HepG2 (cell line): Measurements from ENCODE around the gene ZNF773. TPM values are rescaled to one million over a fixed set of nuclear protein-coding genes. Genes with fewer than 3 reads are reported as not detected.

Source experiments
- AHR ChIP-seq: IDR thresholded peaks from 2 replicates; pipeline ENCODE4 v1.6.1; 2018; ENCODE audit warnings: missing genetic modification reagents, missing compliant biosample characterization
- ASH2L ChIP-seq: fragments of 300-600, 200-600 bp; sonication (generic); IDR thresholded peaks from 2 replicates; pipeline ENCODE4 v1.7.0; 2017; ENCODE audit warnings: low read depth, mild to moderate bottlenecking, moderate library complexity, mixed read lengths, low read length; ENCODE audit not compliant: insufficient read length
- CERS6 ChIP-seq: sonication (generic); formaldehyde crosslinking; IDR thresholded peaks from 2 replicates; pipeline ENCODE4 v1.5.0; 2020; ENCODE audit warnings: missing genetic modification reagents
- KIAA2018 ChIP-seq: sonication (generic); formaldehyde crosslinking; IDR thresholded peaks from 2 replicates; pipeline ENCODE4 v1.5.0; 2020; ENCODE audit warnings: mild to moderate bottlenecking, missing genetic modification reagents, borderline replicate concordance
- SIX4 ChIP-seq: sonication (generic); formaldehyde crosslinking; IDR thresholded peaks from 2 replicates; pipeline ENCODE4 v1.4.0; 2020; ENCODE audit warnings: missing genetic modification reagents
- ZBTB1 ChIP-seq: sonication (generic); formaldehyde crosslinking; IDR thresholded peaks from 2 replicates; pipeline ENCODE4 v1.4.0; 2020; ENCODE audit warnings: missing genetic modification reagents, borderline replicate concordance
- ZNF333 ChIP-seq: sonication (generic); formaldehyde crosslinking; IDR thresholded peaks from 2 replicates; pipeline ENCODE4 v1.4.0; 2020; ENCODE audit warnings: mild to moderate bottlenecking, missing genetic modification reagents, borderline replicate concordance
- ZNF552 ChIP-seq: sonication (generic); formaldehyde crosslinking; IDR thresholded peaks from 2 replicates; pipeline ENCODE4 v1.9.0; 2022; ENCODE audit warnings: missing genetic modification reagents, mild to moderate bottlenecking, borderline replicate concordance
- ZNF597 ChIP-seq: sonication (generic); formaldehyde crosslinking; IDR thresholded peaks from 2 replicates; pipeline ENCODE4 v1.5.0; 2020; ENCODE audit warnings: missing genetic modification reagents
- ZNF609 ChIP-seq: sonication (generic); formaldehyde crosslinking; IDR thresholded peaks from 2 replicates; pipeline ENCODE4 v1.4.0; 2020; ENCODE audit warnings: mild to moderate bottlenecking, missing genetic modification reagents, borderline replicate concordance
- ZNF674 ChIP-seq: sonication (generic); formaldehyde crosslinking; IDR thresholded peaks from 2 replicates; pipeline ENCODE4 v1.5.0; 2020; ENCODE audit warnings: low read depth, mild to moderate bottlenecking, missing genetic modification reagents
- ZNF703 ChIP-seq: sonication (generic); formaldehyde crosslinking; IDR thresholded peaks from 2 replicates; pipeline ENCODE4 v1.5.1; 2020; ENCODE audit warnings: missing genetic modification reagents, mild to moderate bottlenecking, moderate library complexity, borderline replicate concordance
- polyA plus RNA-seq, 8 experiments: library from polyadenylated mRNA; depleted of rRNA in 3 of 8; stranded (reverse) in 7 of 8; unstranded in 1 of 8; fragments of >200 nt; fragmentation: Illumina TruSeq in 4 of 8; extraction: Trizol in 4 of 8; gene quantifications; 2 replicates each; pipeline versions ENCODE4 v1.2.1 to v1.2.3, GENCODE V29; 2011 to 2016; ENCODE audit warnings: low read depth in 4 of 8, missing spikeins in 1 of 8, mixed read lengths in 1 of 8; ENCODE audit not compliant: insufficient read depth in 1 of 8
- total RNA-seq, 5 experiments: library from RNA; depleted of rRNA; stranded (reverse); fragments of >200 nt; fragmentation: Illumina TruSeq; extraction: Trizol; gene quantifications; 2 replicates each; pipeline ENCODE4 v1.2.3, GENCODE V29; 2016; ENCODE audit warnings: low read depth in 1 of 5

ZNF773 gene
- total and polyA plus RNA-seq, 2 of the 13 experiments (the other 11 are each of a cell fraction or from before 2014, with no cell fraction given): 5.7 to 6.7 TPM

GRCh38 chr19:57527136-57527881, 27.6 kb downstream of the ZNF773 start, which contains the start of gene ZNF549 (continued):
- no peak for TF ChIP-seq ZNF609
- TF ChIP-seq ASH2L: peak; percentile 69
- no peak for TF ChIP-seq ZNF703 (CRISPR knock-in tag)
- TF ChIP-seq ZNF674 (CRISPR knock-in tag): no peak
- TF ChIP-seq CERS6 (CRISPR knock-in tag): no peak
- TF ChIP-seq ZBTB1 (CRISPR knock-in tag): no peak
- no peak; the same call in 1 of the 2 replicates for TF ChIP-seq SIX4
- TF ChIP-seq ZNF552 (CRISPR knock-in tag): 0 out of 2 replicates have a peak, but pooled peaks have one; percentile 44
- 0 out of 2 replicates have a peak, but pooled peaks have one; percentile 28 for TF ChIP-seq ZNF333 (CRISPR knock-in tag)
- peak; percentile 18; the same call in 1 of the 2 replicates for TF ChIP-seq AHR (CRISPR knock-in tag)
- no peak for TF ChIP-seq KIAA2018 (CRISPR knock-in tag)
- TF ChIP-seq ZNF597 (CRISPR knock-in tag): no peak
